Amygdala (tissue), 56 donors: Measurements from ENCODE around the gene DUOX1.

Source experiments
- DNase-seq, 56 donors: peaks; one replicate each; lab custom pipeline; 2025; lab: John Stamatoyannopoulos, UW

DUOX1 gene

DNA sequence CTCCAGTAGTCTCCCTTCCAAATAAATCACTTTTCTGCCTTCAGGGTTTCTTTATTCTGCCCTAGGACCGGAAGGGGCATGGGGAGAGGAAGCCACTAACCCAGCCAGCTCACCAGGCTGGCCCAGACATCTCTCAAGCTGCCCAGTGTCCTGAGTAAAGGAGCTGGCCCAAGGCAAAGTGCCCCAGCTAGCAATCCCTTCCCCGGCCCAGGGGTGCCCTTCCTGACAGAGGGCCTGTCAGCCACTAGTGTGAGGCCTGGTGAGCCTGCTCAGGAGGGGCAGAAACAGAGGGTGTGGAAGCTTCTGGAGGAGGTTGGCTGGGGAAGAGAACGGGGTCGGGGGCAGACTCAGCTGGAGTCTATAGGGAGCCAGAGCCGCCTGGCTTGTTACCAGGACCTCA, 35.7 kb downstream of the DUOX1 start:
- DNase-seq = no peak

DNA sequence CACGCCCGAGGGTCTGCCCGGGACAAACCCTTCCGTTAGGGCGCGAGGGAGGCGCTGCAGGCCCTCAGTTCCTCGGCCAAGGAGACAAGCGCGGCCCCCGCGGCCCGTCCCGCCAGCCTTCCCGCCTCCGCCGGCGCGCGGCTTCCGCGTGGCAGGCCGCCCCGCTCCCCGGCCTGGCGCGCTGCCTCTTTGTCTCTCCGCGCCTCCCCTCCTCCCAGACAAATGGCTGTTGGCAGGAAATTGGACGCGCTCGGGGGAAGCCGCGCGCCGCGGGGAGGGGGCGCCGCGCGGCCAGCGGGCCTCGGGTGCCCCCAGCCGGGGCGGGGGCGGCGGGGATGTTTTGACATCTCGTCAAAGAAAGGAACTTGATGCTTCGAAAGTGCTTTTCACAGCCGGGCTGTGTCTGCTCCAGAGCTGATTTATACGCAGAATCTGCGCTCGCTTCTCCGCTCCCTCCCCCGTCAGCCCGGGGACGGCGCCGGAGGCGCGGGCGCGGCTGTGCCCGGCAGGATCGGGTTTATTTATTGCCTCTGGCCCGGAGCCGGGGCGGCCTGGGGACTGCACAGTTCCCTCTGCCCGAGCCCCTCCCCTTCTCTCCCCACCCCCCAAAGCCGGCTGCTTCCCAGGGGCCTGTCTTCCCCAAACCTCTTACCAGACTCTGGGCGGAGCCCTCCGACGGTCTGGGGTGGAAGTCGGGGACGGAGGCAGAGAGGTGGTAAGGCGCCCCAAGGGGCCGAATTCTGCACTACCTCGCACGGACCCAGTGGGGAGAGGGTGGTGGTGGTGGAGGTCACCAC, 37.2 kb downstream of the DUOX1 start:
- peak in 53 of 56 donors; percentile 34 to 89 (median 75) for DNase-seq

DNA sequence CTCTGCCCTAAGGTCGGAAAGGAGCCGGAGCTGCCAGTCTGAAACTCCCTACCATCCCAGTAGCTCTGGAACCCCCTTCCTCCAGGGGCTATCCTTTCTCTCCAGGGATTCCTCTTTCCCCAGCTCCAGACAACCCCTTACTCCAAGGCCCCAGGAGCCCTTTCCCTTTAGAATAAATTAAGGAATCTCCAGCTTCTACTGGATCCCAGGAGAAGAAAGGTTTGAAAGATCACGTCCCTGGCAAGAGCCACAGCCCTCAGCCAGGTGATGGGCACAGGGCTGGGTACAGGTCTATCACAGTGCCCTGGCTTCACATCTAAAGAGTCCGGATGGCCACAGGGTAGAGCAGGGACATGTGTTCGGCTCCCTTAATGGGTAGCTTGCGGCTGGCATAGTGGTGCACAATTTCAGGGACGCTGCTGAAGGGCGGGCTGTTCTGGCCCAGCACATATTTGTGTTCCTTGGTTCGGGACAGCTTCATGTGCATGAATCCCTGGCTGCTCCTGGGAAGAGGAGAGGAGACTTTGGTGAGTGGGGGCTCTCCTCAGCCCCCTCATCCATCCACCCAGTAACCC, 37.9 kb downstream of the DUOX1 start:
- peak in 1 of 56 donors; percentile 61 for DNase-seq

DNA sequence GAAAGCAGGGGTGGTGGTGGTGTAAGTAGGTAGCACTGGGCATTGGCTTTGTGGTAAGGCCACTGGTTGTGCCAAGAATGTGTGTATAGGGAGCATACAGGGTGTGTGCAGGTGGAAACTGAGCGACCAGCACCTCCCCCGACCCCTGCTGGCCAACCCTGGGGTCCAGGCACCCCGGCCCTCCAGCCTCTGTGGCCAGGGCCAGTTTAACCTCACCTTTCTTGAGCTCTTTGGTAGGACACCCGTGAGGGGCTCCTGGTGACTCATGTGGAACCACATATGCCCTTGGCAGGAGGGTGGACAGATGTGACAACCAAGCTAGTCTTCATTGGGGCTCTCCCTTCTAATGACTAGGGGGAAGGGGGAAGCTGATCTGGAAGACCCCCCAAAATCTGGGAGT, 38.5 kb downstream of the DUOX1 start:
- DNase-seq = no peak

DNA sequence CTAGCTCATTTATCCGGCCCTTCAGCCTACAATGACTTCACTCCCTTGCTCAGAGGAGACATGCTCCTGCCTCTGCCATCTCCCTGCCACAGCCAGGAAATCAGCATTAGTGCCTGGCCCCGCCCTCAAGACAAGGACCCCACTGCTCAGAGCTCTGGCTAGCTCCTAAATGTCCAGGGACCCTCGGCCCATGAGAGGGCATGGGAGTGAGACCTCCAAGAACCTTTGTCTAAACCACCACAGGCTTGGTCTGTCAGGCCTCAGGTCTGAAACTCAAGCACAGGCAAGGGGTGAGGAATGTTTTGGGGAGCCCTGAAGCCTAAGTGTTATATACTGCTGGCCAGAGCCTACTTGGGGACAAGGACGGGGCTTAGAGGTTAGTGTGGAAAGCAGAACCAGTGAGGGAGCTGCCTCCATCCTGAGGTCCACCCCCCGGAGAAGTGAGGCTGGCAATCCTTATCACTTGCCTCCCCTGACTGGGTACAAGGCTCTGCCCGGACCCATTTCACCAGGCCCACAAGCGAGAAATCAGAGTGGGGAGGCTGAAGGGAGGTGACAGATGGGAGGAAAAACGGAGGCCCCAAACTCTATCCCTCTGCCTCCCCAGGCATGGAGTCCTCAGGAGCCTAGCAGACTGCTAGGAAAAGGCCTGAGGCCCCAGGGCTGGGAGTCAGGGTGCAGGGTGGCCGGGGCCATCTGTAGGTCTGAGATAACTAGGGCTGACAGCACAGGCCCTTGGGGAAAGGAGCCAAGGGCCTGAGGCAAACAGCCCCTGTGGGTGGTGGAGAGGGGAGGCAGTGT, 39.2 kb downstream of the DUOX1 start:
- DNase-seq = no peak

DNA sequence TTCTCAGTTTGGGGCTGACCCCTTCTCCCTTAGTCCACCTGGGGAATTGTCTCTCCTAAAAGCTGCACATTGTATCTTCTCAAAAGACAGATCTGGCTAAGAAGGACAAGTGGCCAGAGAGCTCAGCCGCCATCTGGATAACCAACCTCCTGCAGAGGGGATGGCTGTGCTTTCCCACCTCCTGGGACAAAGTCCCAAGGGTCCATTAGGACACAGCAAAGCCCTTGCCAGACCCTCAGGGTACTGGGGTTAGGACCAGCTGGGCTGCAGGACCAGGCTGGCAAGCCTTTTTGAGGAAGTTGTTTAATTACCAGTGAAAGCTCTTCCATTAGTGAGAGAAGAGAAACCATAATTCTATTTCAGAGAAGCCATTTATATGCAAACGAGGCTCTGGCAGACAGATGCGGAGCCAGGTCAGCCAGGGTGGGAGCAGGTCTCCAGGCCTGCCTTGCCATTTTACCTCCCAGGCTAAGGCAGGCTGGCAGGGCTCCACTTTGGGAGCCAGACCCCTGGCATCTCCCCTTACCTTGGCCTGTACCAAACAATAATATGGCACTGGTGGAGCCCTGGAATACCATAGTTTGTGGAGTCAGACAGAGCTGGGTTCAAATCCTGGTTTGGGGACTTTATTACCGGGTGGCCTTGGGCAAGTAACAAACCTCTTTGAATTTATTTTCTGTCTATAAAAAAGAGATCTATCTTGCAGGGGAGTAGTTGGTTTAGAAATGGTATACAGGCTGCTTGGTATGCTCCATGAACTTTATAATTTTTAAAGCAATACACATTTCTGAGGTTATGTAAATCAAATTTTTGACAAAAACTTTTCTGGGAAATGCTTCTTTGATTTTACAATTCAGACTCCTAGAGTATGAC, 40.0 kb downstream of the DUOX1 start:
- DNase-seq = no peak

DNA sequence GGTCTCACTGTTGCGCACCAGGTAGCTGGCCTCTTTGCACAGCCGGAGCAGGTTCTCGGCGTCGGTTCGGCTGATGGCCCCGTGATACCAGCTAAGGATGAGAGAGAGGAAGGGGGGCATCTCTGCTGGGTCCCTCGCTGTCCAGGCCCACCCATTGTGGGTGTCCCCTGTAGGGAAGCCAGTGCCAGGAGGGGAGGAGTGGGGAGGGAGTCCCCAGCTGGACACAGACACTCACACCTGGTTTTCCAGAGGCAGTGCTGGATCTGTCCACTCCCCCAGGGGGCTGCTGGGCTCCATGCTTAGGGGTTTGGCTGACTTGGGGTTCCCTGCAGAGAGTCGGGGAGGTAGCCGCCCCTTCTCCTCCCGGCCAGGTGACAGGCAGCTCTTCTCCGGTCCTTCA, 42.1 kb downstream of the DUOX1 start:
- no peak for DNase-seq

DNA sequence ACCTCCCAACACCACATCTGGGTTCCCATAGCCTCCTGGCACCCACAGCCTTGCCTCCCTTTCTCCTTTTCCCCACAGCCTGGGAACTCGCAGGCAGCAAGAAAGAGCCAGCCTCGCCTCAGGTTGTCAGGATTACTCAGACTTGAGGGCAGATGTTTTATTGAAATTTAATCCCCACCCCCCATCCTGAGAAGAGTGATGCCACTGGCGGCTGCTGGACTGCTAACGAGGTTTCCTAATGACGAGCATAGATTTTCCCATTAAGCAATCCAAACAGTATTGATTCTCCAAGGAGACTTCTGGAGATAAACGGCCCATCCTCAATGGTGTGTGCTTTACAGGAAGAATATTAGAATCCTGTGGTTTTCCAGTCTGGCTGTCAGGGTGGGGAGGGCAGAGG, 44.3 kb downstream of the DUOX1 start:
- no peak for DNase-seq

DNA sequence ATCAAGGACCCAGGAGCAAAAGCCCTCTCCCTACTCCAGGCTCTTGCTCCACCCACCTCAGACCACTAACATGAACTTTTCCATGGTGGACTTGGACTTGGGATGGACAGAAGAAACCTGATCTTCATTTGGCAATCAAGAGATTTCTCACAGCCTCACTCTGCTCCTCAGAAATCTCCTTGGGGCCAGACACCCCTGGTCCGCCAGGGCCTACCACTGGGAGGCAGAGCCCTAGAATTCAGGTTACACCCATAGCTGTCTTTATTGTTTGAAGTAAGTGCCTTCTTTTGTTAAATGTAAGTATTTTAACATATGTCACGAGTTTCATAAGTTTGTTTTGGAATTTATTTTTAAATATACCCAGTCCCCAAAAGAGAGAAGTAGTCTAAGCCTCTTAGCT, 44.8 kb downstream of the DUOX1 start:
- DNase-seq = no peak

DNA sequence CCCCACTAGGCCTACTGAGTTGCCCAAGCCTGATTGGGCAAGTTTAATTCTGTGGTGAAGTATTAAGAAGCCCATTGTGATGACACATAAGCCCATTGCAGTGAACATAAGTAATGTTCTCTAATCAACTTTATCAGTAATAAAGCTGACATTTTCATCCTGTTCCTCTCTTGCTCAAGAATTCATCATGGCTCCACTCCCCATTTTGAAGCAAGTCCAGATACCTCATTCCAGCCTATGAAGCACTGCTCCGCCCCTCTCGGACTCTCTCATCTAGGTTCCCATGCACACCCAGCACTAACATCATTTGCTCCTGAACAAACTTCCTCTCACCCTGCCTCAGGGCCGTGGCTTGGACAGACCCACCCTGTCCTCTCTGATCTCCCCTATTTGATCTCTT, 47.5 kb downstream of the DUOX1 start:
- DNase-seq = no peak

DNA sequence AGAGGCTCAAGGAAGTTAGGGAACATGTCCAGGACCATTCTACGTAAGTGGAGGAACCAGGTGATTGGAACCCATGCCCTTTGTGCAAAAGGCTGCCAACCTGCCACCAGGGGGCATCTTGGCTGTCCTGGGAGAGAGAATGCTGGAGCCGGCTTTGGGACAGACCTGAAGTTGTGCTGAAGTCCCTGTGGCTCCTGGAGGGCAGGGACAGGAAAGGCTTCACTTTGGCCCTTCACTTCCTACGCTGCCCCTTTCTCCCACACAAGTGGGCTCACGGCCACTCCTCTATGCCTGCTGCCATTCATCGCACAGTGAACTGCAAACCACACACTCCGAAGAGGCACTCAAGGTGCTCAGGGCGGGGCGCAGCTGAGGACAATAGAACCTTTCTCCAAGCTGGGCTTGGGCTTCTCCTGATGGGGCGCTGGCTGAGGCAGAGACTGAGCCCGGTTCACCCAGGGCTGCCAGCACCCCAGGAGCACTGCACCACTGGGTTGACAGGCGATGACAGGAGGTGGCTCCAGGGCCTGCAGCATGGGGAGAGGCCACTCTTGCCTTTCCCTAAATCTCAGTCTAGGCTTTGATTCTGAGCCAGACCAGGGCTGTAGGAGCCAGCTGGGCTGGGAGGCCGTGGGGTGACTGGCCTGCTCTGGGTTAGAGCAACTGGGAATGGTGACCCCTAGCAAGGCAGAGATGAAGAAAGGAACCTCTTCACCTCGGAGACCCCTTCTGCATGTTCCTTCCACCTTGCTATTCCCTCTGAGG, 49.6 kb downstream of the DUOX1 start:
- no peak for DNase-seq

DNA sequence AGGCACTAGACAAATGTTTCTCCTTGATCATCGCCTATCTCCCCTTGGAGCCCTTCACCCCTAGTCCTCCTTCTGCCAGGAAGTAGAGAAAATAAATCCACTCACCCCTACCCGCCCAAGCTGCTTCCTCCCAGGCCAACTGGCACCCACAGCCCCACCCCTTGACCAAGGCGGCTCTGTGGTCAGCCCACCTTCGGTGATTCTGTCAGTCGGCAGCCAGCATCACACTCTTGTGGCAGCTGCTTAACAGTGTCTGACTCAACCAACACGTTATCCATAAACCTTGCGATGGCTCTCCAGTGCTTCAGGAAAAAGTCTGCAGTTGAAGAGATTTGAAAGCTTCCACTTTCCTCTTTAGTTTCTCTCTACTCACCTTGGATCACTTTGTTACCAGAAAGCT, 50.4 kb downstream of the DUOX1 start:
- no peak for DNase-seq

DNA sequence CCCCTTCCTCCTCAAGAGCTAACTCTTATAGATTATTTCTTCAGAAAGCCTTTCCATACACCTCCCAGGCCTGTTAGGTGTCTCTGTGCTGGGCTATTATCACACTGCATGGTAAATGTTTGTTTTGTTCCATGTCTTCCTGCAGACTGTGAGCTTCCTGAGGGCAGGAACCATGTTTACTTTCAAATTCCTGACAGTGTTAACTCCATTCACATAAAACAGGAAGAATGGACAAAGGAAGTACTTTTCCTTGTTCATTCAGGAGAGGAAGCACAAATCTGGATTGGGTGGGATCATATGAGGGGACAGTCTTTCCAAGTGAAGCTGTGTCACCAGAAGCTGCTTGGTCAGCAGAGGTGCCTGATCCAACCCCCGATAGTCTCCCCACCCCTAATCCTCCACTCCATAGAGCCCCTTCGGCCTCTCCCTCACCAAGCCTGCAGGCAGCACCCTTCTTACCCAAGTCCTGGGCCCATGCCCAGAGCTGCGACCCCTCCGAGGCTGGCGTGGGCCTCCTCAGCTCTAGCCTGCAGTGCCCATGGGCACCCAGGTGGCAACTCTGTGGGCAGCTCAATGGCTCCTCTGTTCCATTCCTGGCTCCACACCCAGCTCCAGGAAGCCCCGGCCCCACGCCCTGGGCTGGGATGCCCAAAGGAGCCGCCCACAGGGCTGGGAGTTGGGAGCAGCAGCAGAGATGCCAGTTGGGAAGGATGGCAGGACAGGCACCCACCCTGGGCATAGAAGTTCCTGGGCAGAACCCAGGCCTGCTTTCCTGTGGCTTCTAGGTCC, 51.0 kb downstream of the DUOX1 start:
- no peak for DNase-seq

DNA sequence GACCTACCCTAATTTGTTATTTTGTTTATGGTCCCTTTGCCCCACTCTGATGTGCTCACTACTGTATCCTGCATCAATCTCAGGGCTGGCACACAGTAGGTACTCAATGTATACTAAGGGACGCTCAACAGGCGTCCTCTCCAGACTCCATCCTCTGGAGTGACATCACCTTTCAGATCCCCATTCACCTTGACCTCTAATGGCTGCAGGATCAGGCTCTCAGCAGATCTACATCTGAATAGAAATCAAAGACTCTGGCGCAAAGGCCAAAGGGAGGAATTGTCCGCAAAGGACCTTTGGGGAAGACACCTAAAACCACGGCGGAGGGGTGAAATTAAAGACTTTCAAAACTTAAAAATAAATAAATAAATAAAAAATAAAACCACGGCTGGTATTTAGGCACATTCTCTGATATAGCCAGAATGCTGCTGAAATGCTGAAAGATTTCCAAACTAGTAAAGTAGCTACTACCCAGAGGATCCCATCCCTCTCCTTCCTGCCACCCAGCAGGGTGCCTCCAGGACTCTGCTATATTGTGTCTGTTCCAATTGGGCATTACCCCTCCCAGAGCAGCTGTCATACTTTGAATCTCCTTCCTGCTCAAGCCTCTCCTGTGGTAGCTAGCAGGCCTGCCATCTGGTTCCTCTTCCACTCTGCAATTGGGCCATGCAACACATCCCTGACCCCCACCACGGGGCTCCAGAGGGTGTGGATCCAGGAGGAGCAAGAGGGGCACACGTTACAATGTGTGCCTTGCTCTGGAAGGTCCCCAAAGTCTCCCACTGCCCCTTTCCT, 51.9 kb downstream of the DUOX1 start:
- DNase-seq = peak in 2 of 56 donors; percentile 22 to 23

DNA sequence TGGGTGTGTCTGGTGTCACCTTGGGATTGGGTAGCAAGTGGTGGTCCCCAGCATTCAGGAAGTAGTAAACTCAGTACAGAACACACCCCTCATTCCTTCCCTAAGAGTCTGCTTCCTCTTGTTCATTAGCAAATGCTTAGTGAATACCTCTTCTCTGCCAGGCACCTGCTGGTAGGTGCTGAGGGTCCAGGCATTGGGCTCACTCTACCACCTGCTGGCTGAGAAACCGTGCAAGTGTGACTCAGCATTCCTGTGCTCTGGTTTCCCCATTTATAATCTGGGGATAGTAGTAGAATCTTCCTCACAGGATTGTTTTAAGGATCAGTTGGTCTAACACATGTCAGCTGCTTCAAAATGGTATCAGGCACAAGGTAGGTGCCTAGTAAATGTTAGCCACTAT, 53.2 kb downstream of the DUOX1 start:
- no peak for DNase-seq

DNA sequence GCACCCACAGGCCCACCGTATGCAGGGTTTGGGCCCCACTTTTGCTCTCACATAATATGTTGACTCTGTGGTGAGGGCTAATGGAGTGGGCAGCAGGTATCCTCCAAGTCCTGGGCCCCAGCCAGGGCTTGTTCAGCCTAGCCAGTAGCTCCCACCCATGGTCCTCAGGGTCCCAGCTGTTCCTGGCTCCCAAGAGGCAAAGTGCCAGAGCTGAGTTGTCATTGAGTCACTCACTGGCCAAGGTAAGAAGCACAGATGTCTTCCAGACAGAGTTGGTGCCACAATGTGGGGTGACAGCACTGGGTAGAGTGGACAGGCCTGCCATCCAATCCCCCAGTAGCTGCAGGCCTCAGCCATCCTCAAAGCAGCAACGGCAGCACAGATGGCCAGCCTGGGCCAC, 53.7 kb downstream of the DUOX1 start:
- no peak for DNase-seq

DNA sequence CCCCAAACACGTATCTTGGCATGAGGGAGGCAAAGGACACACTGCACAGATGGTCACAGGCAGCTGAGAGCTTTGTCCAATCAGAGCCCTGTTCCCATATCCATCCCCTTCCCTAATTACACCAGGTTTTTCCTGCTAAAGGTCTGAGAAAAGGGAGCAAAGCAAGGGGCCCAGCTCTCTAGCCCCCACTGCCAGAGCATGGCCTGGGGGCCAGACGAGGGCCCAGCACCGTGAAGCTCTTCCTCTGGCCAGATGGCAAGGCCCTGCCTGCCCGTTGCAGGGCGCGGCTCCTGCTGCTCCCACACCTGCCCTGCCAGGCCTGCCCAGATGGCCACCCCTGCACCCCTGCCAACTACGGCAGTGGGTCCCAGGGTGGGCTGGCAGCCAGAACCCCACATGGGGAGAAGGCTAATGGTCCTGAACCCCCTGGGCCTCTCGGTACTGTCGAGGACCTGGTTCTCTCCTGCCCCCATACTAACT, 54.8 kb downstream of the DUOX1 start:
- no peak for DNase-seq
